ENCODE results near the gene TTC33. TPM values are rescaled to one million over a fixed set of nuclear protein-coding genes. Genes with fewer than 3 reads are reported as not detected.

TTC33 gene
- total and polyA plus RNA-seq, 10 donors, result 4.3 to 17.9 (median 13.7) TPM

DNA sequence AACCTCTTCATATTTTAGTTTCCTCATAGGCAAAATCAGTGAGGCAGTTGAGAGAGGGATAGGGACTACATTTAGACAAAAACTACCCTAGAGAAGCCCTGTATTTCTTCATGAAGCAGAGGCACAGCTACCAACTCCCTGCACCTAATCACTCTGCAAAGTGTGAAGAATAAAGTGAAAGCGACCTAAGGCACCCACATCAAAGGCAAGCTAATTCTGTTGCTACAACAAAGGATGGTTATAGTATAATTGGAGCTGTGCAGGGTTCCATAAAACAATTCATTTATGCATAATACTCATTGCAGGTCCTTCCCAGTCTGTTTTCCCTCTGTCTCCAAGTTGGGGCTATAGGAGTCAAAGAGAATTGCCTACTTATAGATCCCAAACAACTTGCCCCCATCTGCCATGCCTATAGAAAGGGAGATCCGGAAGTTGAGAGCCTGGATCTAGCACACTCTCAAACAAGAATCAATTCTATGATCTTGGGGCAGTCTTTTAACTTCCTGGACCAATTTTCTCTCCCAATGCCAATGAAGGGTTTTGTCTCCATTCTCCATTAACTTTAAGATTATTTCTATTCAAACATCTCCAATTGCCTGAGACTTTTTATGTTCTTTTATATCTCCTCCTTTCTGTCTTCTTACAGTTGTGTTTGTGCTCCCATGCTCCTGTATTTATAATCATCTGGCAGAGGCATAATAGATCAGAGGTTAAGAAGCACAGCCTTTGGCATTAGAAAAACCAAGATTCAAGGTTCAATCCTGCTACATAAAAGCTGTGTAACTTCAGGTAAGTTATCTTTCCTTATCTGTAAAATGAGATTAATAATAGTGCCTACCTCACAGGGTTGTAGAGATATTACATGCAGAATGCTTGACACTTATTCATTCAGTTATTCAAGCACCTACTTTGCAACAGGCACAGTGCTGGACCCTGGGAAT lies 132.0 kb downstream of the TTC33 start:
- H3K36me3 ChIP-seq, result no peaks in the 10 kb centered on the region
- peak overlapping the region in 1 of 8 donors; percentile 5 for H3K27ac ChIP-seq
- intact Hi-C loops (cut with DNase I; ENCODE audit: low total_unique reads), result no loop called here
- H3K4me1 ChIP-seq, result peaks cover 0 to 37% (median 9%) of the 10 kb centered on the region in 6 donors
- WGBS, 5 donors, result 64 to 80% (median 73%) methylated on average over 2 of the region's 2 CpGs
- no peak for DNase-seq
- no peak overlapping the region for H3K4me3 ChIP-seq
- TF ChIP-seq, protein P1, sequence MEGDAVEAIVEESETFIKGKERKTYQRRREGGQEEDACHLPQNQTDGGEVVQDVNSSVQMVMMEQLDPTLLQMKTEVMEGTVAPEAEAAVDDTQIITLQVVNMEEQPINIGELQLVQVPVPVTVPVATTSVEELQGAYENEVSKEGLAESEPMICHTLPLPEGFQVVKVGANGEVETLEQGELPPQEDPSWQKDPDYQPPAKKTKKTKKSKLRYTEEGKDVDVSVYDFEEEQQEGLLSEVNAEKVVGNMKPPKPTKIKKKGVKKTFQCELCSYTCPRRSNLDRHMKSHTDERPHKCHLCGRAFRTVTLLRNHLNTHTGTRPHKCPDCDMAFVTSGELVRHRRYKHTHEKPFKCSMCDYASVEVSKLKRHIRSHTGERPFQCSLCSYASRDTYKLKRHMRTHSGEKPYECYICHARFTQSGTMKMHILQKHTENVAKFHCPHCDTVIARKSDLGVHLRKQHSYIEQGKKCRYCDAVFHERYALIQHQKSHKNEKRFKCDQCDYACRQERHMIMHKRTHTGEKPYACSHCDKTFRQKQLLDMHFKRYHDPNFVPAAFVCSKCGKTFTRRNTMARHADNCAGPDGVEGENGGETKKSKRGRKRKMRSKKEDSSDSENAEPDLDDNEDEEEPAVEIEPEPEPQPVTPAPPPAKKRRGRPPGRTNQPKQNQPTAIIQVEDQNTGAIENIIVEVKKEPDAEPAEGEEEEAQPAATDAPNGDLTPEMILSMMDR (IDR thresholded peaks at IDR 0.05 in 8 of 11, conservative IDR thresholded peaks at IDR 0.05 in 3 of 11), result no peak
- TF ChIP-seq POLR2A (IDR thresholded peaks at IDR 0.05) (no peak), POLR2AphosphoS5 (IDR thresholded peaks at IDR 0.05) (no peak)
- H3K9me3 ChIP-seq, result no peaks in the 10 kb centered on the region
- no peaks in the 10 kb centered on the region for H3K27me3 ChIP-seq (replicated peaks in 1 of 7)

GRCh38 chr5:40622463-40623252 lies 133.1 kb downstream of the TTC33 start:
- H3K4me3 ChIP-seq, result no peak overlapping the region
- H3K27me3 ChIP-seq (replicated peaks in 1 of 7), result no peaks in the 10 kb centered on the region
- TF ChIP-seq POLR2A (IDR thresholded peaks at IDR 0.05) (no peak), POLR2AphosphoS5 (IDR thresholded peaks at IDR 0.05) (no peak)
- TF ChIP-seq, protein P1 (IDR thresholded peaks at IDR 0.05 in 8 of 11, conservative IDR thresholded peaks at IDR 0.05 in 3 of 11), result no peak
- no peak overlapping the region for H3K27ac ChIP-seq
- intact Hi-C loops (cut with DNase I; ENCODE audit: low total_unique reads), result no loop called here
- DNase-seq, result no peak
- no peaks in the 10 kb centered on the region for H3K9me3 ChIP-seq
- peaks cover 0 to 26% (median 5%) of the 10 kb centered on the region in 6 donors for H3K4me1 ChIP-seq
- no peaks in the 10 kb centered on the region for H3K36me3 ChIP-seq
- 61 to 84% (median 81%) methylated on average over 2 of the region's 2 CpGs for WGBS, 5 donors

GRCh38 chr5:40619421-40619820 lies 136.3 kb downstream of the TTC33 start:
- intact Hi-C loops (cut with DNase I; ENCODE audit: low total_unique reads), result no loop called here
- TF ChIP-seq POLR2A (IDR thresholded peaks at IDR 0.05) (no peak), POLR2AphosphoS5 (IDR thresholded peaks at IDR 0.05) (no peak)
- TF ChIP-seq, protein P1 (IDR thresholded peaks at IDR 0.05 in 8 of 11, conservative IDR thresholded peaks at IDR 0.05 in 3 of 11), result no peak
- Histone ChIP-seq H3K4me1 (peaks cover 0 to 51% (median 8%) of the 10 kb centered on the region in 6 donors), H3K27me3 (replicated peaks in 1 of 7) (no peaks in the 10 kb centered on the region), H3K27ac (no peak overlapping the region), H3K36me3 (no peaks in the 10 kb centered on the region), H3K4me3 (no peak overlapping the region), H3K9me3 (no peaks in the 10 kb centered on the region)
- WGBS, 5 donors, result 64 to 78% (median 73%) methylated on average over 1 of the region's 1 CpG
- no peak for DNase-seq

All from spleen (tissue), 11 donors.